K562 (cell line): ENCODE results near the gene RNF115.

Source experiments
- EP300 ChIP-seq: IDR thresholded peaks from 2 replicates; pipeline ENCODE4 v1.6.1; 2012; ENCODE audit warnings: low read length, improper control_type of control experiment
- EZH2 ChIP-seq: IDR thresholded peaks from 2 replicates; pipeline ENCODE4 v1.6.1; 2012; ENCODE audit warnings: low read depth, mild to moderate bottlenecking, inconsistent platforms, low read length, borderline replicate concordance
- HDAC2 ChIP-seq: fragments of 450-650 bp; IDR thresholded peaks from 2 replicates; pipeline ENCODE4 v1.6.1; 2016; ENCODE audit warnings: mild to moderate bottlenecking
- HNRNPH1 ChIP-seq: fragments of 200-400 bp; formaldehyde crosslinking; optimal IDR thresholded peaks from 2 replicates; pipeline ENCODE3; 2017; ENCODE audit warnings: low read depth, mild to moderate bottlenecking, low read length, moderate library complexity
- JUNB ChIP-seq: fragments of 450-650 bp; formaldehyde crosslinking; conservative IDR thresholded peaks from 2 replicates; pipeline ENCODE4 v1.4.0; 2020; ENCODE audit warnings: mild to moderate bottlenecking
- NRF1 ChIP-seq, 2 experiments: fragments of 450-650 bp; IDR thresholded peaks in 1 of 2; conservative IDR thresholded peaks in 1 of 2; 2 replicates each; pipeline ENCODE4 v1.6.1; 2014; ENCODE audit warnings: mild to moderate bottlenecking in 2 of 2
- PCBP1 ChIP-seq: fragments of 200-400 bp; formaldehyde crosslinking; IDR thresholded peaks from 2 replicates; pipeline ENCODE4 v1.6.1; 2018; ENCODE audit warnings: mild to moderate bottlenecking, low read depth, low read length; ENCODE audit not compliant: poor library complexity, severe bottlenecking
- POLR2A ChIP-seq: fragments of 450-650 bp; conservative IDR thresholded peaks from 2 replicates; pipeline ENCODE4 v1.6.1; 2016
- RB1 ChIP-seq: fragments of 450-650 bp; IDR thresholded peaks from 2 replicates; pipeline ENCODE4 v1.6.1; 2017; ENCODE audit warnings: low read depth, mild to moderate bottlenecking
- SREBF2 ChIP-seq: sonication (generic); formaldehyde crosslinking; IDR thresholded peaks from 2 replicates; pipeline ENCODE4 v1.4.0; 2020; ENCODE audit warnings: mild to moderate bottlenecking, missing genetic modification reagents
- TF ChIP-seq, protein P1 (sequence below): IDR thresholded peaks from 2 replicates; pipeline ENCODE4 v1.6.1; 2011; ENCODE audit not compliant: insufficient read length; ENCODE audit errors: extremely low read depth
- TF ChIP-seq, protein P2 (sequence below): sonication (generic); formaldehyde crosslinking; IDR thresholded peaks from 2 replicates; pipeline ENCODE4 v1.8.1; 2023; ENCODE audit warnings: mild to moderate bottlenecking, missing genetic modification reagents
- TF ChIP-seq, protein P3 (sequence below), 3 experiments: fragments of 200-800 bp in 1 of 3; fragments of 250-450 bp in 1 of 3; fragments of 450-650 bp in 1 of 3; sonication (Bioruptor Pico) in 1 of 3; sonication (Bioruptor generic) in 1 of 3; formaldehyde crosslinking in 1 of 3; IDR thresholded peaks; 2 replicates each; pipeline versions ENCODE4 v1.6.1 to v1.8.0; 2016 to 2022; ENCODE audit warnings: mild to moderate bottlenecking in 2 of 3, missing genetic modification characterization in 2 of 3, missing compliant biosample characterization in 1 of 3, moderate library complexity in 1 of 3

DNA sequence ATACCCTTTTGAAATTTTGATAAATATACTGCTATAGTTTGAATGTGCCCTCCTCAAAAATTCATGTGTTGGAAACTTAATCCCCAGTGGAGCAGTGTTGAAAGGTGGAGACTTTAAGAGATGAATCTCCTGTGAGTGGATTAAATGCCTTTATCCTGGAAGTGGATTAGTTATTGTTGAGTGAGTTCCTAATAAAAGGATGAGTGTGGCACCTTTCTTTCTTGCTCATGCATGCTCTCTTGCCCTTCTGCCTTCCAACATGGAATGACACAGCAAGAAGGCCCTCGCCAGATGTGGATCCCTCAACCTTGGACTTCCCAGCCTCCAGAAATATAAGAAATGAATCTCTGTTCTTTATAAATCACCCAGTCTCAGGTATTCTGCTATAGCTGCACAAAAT lies 52.8 kb downstream of the RNF115 start:
- TF ChIP-seq SREBF2 (no peak), PCBP1 (no peak), EZH2 (no peak), HNRNPH1 (no peak), RB1 (no peak), NRF1 (conservative IDR thresholded peaks at IDR 0.05 in 1 of 2, IDR thresholded peaks at IDR 0.05 in 1 of 2) (no peak), JUNB (CRISPR knock-in tag) (no peak), HDAC2 (no peak), POLR2A (no peak), EP300 (no peak)
- TF ChIP-seq, protein P1, sequence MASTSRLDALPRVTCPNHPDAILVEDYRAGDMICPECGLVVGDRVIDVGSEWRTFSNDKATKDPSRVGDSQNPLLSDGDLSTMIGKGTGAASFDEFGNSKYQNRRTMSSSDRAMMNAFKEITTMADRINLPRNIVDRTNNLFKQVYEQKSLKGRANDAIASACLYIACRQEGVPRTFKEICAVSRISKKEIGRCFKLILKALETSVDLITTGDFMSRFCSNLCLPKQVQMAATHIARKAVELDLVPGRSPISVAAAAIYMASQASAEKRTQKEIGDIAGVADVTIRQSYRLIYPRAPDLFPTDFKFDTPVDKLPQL = no peak
- TF ChIP-seq, protein P2, sequence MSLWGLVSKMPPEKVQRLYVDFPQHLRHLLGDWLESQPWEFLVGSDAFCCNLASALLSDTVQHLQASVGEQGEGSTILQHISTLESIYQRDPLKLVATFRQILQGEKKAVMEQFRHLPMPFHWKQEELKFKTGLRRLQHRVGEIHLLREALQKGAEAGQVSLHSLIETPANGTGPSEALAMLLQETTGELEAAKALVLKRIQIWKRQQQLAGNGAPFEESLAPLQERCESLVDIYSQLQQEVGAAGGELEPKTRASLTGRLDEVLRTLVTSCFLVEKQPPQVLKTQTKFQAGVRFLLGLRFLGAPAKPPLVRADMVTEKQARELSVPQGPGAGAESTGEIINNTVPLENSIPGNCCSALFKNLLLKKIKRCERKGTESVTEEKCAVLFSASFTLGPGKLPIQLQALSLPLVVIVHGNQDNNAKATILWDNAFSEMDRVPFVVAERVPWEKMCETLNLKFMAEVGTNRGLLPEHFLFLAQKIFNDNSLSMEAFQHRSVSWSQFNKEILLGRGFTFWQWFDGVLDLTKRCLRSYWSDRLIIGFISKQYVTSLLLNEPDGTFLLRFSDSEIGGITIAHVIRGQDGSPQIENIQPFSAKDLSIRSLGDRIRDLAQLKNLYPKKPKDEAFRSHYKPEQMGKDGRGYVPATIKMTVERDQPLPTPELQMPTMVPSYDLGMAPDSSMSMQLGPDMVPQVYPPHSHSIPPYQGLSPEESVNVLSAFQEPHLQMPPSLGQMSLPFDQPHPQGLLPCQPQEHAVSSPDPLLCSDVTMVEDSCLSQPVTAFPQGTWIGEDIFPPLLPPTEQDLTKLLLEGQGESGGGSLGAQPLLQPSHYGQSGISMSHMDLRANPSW (CRISPR knock-in tag) = no peak
- TF ChIP-seq, protein P3, sequence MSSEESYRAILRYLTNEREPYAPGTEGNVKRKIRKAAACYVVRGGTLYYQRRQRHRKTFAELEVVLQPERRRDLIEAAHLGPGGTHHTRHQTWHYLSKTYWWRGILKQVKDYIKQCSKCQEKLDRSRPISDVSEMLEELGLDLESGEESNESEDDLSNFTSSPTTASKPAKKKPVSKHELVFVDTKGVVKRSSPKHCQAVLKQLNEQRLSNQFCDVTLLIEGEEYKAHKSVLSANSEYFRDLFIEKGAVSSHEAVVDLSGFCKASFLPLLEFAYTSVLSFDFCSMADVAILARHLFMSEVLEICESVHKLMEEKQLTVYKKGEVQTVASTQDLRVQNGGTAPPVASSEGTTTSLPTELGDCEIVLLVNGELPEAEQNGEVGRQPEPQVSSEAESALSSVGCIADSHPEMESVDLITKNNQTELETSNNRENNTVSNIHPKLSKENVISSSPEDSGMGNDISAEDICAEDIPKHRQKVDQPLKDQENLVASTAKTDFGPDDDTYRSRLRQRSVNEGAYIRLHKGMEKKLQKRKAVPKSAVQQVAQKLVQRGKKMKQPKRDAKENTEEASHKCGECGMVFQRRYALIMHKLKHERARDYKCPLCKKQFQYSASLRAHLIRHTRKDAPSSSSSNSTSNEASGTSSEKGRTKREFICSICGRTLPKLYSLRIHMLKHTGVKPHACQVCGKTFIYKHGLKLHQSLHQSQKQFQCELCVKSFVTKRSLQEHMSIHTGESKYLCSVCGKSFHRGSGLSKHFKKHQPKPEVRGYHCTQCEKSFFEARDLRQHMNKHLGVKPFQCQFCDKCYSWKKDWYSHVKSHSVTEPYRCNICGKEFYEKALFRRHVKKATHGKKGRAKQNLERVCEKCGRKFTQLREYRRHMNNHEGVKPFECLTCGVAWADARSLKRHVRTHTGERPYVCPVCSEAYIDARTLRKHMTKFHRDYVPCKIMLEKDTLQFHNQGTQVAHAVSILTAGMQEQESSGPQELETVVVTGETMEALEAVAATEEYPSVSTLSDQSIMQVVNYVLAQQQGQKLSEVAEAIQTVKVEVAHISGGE (CRISPR knock-in tag; IDR thresholded peaks at IDR 0.05) = no peak
